GM12892 (cell line): ENCODE measurements around the gene SOX8.

Source experiments
- POLR2A ChIP-seq: IDR thresholded peaks from 2 replicates; pipeline ENCODE4 v1.6.1; 2011; ENCODE audit warnings: low read depth, low read length, control low read depth
- POLR2AphosphoS5 ChIP-seq: IDR thresholded peaks from 2 replicates; pipeline ENCODE4 v1.6.1; 2011; ENCODE audit warnings: low read depth, low read length, control low read depth
- TAF1 ChIP-seq: IDR thresholded peaks from 2 replicates; pipeline ENCODE4 v1.6.1; 2011; ENCODE audit warnings: low read depth, mild to moderate bottlenecking, control low read depth, low read length, borderline replicate concordance

- TF ChIP-seq POLR2A (no peak), POLR2AphosphoS5 (no peak), TAF1 (no peak)
These were observed 37.9 kb downstream of the SOX8 start for GRCh38 chr16:1019231-1020090.
